Measurements from ENCODE around the gene CFAP100.

Gene CFAP100

DNA sequence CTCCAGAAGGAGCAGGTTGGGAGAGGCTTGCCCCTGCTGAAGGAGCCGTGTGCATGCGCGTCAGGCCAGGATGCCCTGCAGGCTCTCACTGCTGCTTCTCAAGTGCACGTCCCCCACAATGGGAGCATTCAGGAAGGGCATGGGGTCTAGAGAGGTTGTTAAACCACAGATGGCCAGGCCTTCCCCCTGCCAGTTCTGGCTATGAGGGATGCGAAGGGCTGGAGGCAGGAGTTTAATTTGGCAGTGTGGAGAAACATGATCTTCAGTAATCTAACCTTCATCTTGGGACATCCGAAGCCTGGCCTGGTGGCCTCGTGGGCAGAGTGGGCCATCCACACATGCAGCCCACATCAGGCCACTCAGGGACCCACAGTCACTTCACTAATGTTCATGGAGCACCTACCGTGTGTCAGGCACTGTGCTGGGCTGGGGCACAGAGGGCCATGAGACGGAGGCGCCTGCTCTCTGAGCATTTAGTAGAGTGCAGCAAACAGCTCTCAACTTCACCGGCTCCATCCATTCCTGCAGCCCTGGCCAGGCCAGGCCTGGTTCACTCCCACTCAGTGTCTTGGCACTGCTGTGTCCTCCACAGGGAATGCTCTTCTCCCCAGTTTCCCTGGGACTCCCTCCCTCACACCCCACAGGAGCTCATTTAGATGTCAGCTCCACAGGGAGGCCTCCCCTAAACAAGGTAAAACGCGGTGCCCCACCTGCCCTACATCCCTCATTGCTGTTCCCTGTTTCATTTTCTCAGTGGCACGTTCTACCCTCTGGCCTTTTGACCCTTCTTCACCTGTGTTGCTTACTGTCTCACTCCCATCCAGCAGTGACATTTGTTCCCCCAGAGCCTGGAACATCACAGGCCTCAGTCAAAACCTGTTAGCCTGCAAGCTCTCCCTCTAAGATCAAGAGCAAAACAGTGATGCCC, 4.0 kb downstream of the CFAP100 start:
- no peak overlapping the region for H3K4me3 Mint-ChIP-seq

DNA sequence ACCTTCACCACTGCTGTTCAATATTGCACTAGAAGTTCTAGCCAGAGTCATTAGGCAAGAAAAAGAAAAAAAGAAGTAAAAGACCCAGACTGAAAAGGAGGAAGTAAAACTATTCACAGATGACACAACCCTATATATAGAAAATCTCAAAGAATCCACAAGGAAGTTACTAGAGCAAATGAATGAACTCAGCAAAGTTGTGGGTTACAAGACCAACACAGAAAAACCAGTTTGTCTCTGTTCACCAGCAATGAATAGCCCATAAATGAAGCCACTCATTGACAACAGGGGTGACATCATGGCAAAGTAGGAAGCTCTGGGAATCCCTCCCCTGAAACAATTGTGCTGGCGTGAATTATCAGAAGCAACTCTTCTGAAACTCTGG, 4.6 kb downstream of the CFAP100 start:
- Mint-ChIP-seq H3K27me3 (ENCODE audit: low read depth, poor library complexity) (peaks cover 37% of the 10 kb centered on the region), H3K4me1 (peaks cover 18% of the 10 kb centered on the region), H3K36me3 (ENCODE audit: low read depth) (no peaks in the 10 kb centered on the region), H3K9me3 (no peaks in the 10 kb centered on the region), H3K27ac (no peak overlapping the region), H3K4me3 (no peak overlapping the region)
- no peak for DNase-seq
- TF ChIP-seq, protein P1, sequence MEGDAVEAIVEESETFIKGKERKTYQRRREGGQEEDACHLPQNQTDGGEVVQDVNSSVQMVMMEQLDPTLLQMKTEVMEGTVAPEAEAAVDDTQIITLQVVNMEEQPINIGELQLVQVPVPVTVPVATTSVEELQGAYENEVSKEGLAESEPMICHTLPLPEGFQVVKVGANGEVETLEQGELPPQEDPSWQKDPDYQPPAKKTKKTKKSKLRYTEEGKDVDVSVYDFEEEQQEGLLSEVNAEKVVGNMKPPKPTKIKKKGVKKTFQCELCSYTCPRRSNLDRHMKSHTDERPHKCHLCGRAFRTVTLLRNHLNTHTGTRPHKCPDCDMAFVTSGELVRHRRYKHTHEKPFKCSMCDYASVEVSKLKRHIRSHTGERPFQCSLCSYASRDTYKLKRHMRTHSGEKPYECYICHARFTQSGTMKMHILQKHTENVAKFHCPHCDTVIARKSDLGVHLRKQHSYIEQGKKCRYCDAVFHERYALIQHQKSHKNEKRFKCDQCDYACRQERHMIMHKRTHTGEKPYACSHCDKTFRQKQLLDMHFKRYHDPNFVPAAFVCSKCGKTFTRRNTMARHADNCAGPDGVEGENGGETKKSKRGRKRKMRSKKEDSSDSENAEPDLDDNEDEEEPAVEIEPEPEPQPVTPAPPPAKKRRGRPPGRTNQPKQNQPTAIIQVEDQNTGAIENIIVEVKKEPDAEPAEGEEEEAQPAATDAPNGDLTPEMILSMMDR (IDR thresholded peaks at IDR 0.05): no peak

More for the DNA sequence above, 4.0 kb downstream of the CFAP100 start:
- Mint-ChIP-seq H3K4me1 (peaks cover 20% of the 10 kb centered on the region), H3K36me3 (ENCODE audit: low read depth) (no peaks in the 10 kb centered on the region), H3K9me3 (no peaks in the 10 kb centered on the region), H3K27me3 (ENCODE audit: low read depth, poor library complexity) (peaks cover 43% of the 10 kb centered on the region), H3K27ac (no peak overlapping the region)
- TF ChIP-seq, protein P1 (IDR thresholded peaks at IDR 0.05): no peak
- no peak for DNase-seq

DNA sequence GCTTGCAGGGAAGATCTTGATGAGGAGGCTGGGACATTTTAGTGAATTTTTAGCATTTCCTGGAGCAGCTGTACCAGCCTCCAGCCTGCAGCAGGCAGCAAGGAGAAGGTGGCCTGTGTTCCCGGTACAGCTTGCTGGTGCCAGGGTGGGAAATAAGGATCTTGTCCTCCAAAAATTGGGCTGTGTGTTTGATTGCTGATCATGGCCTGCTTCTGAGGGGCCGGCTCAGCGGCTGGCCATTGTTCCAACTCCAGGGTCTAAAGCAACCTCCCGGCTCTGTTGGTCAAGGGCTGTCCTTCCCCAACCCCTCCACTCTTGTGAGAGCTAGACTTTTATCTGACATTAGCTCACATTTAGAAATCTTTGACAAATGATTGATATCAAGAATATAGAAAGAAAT, 5.0 kb downstream of the CFAP100 start:
- H3K27me3 Mint-ChIP-seq (ENCODE audit: low read depth, poor library complexity): peaks cover 32% of the 10 kb centered on the region
- H3K9me3 Mint-ChIP-seq: no peaks in the 10 kb centered on the region
- no peak for DNase-seq
- peaks cover 14% of the 10 kb centered on the region for H3K4me1 Mint-ChIP-seq
- TF ChIP-seq, protein P1 (IDR thresholded peaks at IDR 0.05): no peak
- no peaks in the 10 kb centered on the region for H3K36me3 Mint-ChIP-seq (ENCODE audit: low read depth)
- H3K4me3 Mint-ChIP-seq: no peak overlapping the region
- H3K27ac Mint-ChIP-seq: no peak overlapping the region

DNA sequence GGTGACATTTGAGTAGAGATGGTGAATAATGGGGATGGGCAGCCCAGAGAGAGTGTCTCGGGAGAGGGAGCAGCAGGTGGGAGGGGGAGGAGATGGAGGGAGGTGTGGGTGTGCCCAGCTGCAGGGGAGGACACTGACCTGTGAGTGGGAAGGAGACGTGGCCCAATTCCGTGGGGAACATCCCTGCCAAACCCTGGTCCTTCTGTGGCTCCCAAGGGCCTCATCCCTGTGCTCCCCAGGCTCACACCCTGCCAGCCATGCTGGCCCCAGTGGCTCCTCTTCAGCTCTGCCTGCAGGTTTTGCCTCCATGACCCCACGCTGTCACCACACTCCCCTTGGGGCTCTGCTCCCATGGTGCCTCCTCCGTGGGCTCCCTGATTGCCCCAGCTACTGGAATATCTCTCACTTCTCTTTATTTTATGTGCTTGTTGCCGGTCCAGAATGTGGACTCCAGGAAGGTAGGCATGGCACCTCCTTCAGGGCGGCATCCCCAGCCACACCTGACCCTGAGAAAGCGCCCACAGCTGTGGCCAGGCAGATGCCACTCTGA, 7.0 kb downstream of the CFAP100 start:
- peaks cover 16% of the 10 kb centered on the region for H3K27me3 Mint-ChIP-seq (ENCODE audit: low read depth, poor library complexity)

DNA sequence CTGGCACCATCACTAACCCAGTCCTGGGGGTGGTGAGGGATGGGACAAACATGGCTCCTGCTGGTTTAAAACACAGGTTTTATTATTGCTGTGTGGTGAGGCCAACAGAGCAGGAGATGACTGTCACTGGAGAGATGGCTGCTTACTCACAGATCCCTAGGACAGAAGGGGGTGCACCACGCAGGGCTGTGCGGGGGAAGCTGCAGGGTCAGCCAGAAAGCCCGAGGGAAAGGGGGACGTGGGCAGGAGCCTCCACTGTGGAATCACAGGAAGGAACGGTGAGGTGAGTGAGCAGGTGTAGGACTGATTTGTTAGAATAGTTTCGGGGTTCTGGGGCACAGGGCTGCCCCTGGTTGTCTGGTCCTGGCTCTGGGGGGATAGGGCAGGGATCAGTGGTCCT, 7.5 kb downstream of the CFAP100 start:
- Mint-ChIP-seq H3K9me3 (no peaks in the 10 kb centered on the region), H3K4me3 (no peak overlapping the region), H3K27ac (no peak overlapping the region), H3K27me3 (ENCODE audit: low read depth, poor library complexity) (peaks cover 12% of the 10 kb centered on the region), H3K36me3 (ENCODE audit: low read depth) (no peaks in the 10 kb centered on the region), H3K4me1 (peaks cover 5% of the 10 kb centered on the region)
- TF ChIP-seq, protein P1 (IDR thresholded peaks at IDR 0.05): no peak
- no peak for DNase-seq

More for the DNA sequence above, 7.0 kb downstream of the CFAP100 start:
- Mint-ChIP-seq H3K9me3 (no peaks in the 10 kb centered on the region), H3K36me3 (ENCODE audit: low read depth) (no peaks in the 10 kb centered on the region), H3K27ac (no peak overlapping the region), H3K4me3 (no peak overlapping the region), H3K4me1 (peaks cover 5% of the 10 kb centered on the region)
- TF ChIP-seq, protein P1 (IDR thresholded peaks at IDR 0.05): no peak
- no peak for DNase-seq

All from nephron progenitor cell (in vitro differentiated cells).